EH (cell line): ENCODE measurements around the gene OLIG1.

Experiments
- DNase-seq: peaks from one replicate; pipeline ENCODE4 v3.0.0-alpha.2; 2015; ENCODE audit warnings: low read depth

The OLIG1 gene, protein sequence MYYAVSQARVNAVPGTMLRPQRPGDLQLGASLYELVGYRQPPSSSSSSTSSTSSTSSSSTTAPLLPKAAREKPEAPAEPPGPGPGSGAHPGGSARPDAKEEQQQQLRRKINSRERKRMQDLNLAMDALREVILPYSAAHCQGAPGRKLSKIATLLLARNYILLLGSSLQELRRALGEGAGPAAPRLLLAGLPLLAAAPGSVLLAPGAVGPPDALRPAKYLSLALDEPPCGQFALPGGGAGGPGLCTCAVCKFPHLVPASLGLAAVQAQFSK

DNA sequence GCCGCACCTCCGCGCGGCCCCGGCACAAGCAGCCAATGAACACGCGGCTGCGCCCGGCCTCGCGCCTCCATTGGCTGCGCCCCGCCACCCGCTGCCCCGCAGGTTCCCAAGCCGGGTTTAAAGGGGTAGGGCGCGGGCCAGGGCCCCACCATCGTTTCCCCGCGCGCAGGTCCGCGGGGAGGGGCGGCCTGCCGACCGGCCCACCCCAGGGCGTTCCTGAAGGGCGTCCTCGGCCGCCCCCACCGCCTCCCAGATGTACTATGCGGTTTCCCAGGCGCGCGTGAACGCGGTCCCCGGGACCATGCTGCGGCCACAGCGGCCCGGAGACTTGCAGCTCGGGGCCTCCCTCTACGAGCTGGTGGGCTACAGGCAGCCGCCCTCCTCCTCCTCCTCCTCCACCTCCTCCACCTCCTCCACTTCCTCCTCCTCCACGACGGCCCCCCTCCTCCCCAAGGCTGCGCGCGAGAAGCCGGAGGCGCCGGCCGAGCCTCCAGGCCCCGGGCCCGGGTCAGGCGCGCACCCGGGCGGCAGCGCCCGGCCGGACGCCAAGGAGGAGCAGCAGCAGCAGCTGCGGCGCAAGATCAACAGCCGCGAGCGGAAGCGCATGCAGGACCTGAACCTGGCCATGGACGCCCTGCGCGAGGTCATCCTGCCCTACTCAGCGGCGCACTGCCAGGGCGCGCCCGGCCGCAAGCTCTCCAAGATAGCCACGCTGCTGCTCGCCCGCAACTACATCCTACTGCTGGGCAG is at the start of gene OLIG1:
OLIG1 (plus strand) TSS at position 148 of the 750 bp plus-strand sequence; CDS start at position 254, 106 bp downstream.
- DNase-seq: peak; percentile 19

DNA sequence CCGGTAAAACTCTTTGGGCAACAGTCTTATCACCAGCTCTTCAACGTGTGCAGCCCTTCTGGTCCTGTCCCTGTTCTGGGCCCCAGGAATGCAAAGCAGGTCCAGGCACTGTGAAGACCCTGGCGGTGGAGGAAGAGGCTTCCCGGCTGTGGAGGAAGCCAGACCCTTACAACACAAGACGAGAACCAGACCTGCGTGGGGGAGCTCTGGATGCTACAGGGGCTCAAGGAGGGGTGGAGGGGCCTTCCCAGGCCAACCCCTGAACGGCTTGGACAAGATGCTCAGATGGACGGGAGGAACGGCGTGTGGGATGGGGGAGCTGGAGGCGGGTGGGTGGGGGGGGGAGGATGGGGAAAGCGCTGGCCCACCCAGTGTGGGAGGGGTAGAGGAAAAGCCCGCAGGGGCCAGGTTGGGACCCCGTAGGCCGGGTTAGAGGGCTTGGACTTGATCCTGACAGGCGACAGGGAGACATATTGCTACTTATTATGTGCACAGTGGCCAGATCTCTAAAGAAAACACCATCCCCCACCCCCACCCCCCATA is 49.3 kb upstream of the OLIG1 start:
- no peak for DNase-seq

DNA sequence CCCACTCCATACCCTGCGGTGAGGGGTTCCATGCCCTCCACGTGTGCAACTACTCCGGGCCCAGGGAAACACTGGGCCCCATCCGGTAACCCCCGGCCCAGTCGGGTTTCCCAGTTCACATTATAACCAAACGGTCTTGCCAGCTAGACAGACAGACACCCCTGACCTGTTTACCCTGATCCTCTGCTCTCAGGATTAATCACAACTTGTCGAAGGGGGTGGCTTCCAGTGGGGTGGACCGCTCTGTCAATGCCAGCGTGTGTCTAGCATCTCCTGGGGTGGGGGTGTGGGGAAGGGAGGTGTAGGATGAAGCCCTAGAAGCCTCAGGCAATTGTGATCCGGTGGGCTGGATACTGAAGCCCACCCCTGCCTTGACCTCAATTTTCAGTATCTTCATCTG is 48.8 kb upstream of the OLIG1 start:
- DNase-seq: no peak

DNA sequence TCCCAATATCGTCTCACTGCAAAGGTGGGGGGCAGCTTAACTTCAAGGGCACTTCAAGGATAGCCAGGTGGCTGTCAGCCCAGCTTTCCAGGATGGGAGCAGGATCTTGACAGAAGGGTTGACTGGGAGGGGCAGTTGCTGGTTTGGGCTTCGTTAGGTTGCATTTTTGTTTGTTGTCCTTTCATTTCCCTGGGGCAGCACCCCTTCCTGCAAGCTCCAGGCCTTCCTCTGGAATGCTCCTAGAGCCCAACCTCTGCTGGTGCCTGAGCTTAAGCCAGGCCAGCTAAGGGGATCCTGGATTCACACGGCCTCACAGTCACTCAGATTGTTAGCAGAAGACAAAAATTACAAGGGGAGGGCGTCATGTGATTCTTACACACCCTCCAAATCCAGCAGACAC is 48.3 kb upstream of the OLIG1 start:
- DNase-seq: no peak

DNA sequence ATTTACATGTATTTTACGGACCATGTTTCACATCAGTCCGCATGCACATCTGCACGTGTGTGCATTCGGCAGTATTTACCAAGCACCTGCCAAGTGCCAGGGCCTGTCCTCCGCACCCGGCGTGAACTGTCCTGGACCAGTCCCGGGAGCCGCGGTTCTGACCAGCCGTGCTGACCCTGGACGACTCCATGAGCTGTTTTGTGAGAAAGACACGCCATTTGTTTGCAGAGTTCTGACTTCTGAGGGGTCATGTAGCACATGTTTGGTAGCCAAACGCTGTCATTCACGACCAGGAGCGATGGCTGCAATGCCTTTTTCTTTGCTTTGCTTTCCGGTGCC is 47.5 kb upstream of the OLIG1 start:
- no peak for DNase-seq

DNA sequence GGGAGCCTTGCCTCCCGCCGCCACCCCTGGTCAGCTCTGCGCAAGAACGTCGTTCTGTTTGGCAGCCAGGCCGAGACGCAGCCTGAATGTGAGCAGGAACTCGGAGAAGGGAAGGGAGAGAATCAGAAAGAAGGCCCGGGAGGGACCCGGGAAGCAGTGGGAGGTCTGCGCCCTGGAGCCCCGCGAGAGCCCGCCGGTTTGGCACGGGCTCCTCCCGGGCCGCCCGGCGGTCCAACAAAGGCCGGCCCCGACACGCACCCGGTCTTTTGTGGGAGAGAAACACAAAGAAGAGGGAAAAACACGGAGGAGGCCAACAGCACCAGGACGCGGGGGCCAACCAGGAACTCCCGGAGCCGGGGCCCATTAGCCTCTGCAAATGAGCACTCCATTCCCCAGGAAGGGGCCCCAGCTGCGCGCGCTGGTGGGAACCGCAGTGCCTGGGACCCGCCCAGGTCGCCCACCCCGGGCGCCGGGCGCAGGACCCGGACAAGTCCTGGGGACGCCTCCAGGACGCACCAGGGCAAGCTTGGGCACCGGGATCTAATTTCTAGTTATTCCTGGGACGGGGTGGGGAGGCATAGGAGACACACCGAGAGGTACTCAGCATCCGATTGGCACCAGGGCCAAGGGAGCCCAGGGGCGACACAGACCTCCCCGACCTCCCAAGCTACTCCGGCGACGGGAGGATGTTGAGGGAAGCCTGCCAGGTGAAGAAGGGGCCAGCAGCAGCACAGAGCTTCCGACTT is 46.9 kb upstream of the OLIG1 start:
- no peak for DNase-seq

DNA sequence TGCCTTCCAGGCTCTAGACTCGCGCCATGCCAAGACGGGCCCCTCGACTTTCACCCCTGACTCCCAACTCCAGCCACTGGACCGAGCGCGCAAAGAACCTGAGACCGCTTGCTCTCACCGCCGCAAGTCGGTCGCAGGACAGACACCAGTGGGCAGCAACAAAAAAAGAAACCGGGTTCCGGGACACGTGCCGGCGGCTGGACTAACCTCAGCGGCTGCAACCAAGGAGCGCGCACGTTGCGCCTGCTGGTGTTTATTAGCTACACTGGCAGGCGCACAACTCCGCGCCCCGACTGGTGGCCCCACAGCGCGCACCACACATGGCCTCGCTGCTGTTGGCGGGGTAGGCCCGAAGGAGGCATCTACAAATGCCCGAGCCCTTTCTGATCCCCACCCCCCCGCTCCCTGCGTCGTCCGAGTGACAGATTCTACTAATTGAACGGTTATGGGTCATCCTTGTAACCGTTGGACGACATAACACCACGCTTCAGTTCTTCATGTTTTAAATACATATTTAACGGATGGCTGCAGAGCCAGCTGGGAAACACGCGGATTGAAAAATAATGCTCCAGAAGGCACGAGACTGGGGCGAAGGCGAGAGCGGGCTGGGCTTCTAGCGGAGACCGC is 46.3 kb upstream of the OLIG1 start:
- DNase-seq: no peak

DNA sequence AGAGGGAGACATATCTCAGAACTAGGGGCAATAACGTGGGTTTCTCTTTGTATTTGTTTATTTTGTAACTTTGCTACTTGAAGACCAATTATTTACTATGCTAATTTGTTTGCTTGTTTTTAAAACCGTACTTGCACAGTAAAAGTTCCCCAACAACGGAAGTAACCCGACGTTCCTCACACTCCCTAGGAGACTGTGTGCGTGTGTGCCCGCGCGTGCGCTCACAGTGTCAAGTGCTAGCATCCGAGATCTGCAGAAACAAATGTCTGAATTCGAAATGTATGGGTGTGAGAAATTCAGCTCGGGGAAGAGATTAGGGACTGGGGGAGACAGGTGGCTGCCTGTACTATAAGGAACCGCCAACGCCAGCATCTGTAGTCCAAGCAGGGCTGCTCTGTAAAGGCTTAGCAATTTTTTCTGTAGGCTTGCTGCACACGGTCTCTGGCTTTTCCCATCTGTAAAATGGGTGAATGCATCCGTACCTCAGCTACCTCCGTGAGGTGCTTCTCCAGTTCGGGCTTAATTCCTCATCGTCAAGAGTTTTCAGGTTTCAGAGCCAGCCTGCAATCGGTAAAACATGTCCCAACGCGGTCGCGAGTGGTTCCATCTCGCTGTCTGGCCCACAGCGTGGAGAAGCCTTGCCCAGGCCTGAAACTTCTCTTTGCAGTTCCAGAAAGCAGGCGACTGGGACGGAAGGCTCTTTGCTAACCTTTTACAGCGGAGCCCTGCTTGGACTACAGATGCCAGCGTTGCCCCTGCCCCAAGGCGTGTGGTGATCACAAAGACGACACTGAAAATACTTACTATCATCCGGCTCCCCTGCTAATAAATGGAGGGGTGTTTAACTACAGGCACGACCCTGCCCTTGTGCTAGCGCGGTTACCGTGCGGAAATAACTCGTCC is 45.5 kb upstream of the OLIG1 start:
- DNase-seq: no peak

DNA sequence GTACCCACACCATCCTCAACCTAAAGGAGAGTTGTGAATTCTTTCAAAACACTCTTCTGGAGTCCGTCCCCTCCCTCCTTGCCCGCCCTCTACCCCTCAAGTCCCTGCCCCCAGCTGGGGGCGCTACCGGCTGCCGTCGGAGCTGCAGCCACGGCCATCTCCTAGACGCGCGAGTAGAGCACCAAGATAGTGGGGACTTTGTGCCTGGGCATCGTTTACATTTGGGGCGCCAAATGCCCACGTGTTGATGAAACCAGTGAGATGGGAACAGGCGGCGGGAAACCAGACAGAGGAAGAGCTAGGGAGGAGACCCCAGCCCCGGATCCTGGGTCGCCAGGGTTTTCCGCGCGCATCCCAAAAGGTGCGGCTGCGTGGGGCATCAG is 44.8 kb upstream of the OLIG1 start:
- no peak for DNase-seq

DNA sequence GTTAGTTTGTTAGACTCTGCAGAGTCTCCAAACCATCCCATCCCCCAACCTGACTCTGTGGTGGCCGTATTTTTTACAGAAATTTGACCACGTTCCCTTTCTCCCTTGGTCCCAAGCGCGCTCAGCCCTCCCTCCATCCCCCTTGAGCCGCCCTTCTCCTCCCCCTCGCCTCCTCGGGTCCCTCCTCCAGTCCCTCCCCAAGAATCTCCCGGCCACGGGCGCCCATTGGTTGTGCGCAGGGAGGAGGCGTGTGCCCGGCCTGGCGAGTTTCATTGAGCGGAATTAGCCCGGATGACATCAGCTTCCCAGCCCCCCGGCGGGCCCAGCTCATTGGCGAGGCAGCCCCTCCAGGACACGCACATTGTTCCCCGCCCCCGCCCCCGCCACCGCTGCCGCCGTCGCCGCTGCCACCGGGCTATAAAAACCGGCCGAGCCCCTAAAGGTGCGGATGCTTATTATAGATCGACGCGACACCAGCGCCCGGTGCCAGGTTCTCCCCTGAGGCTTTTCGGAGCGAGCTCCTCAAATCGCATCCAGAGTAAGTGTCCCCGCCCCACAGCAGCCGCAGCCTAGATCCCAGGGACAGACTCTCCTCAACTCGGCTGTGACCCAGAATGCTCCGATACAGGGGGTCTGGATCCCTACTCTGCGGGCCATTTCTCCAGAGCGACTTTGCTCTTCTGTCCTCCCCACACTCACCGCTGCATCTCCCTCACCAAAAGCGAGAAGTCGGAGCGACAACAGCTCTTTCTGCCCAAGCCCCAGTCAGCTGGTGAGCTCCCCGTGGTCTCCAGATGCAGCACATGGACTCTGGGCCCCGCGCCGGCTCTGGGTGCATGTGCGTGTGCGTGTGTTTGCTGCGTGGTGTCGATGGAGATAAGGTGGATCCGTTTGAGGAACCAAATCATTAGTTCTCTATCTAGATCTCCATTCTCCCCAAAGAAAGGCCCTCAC is 44.2 kb upstream of the OLIG1 start, which contains the start of gene OLIG2:
OLIG2 (plus strand) TSS at position 447 of the 954 bp plus-strand sequence. CDS start 928 bp downstream, outside the sequence.
- DNase-seq: peak; percentile 18

DNA sequence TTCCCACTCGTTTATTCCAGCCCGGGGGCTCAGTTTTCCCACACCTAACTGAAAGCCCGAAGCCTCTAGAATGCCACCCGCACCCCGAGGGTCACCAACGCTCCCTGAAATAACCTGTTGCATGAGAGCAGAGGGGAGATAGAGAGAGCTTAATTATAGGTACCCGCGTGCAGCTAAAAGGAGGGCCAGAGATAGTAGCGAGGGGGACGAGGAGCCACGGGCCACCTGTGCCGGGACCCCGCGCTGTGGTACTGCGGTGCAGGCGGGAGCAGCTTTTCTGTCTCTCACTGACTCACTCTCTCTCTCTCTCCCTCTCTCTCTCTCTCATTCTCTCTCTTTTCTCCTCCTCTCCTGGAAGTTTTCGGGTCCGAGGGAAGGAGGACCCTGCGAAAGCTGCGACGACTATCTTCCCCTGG is 43.5 kb upstream of the OLIG1 start:
- DNase-seq: no peak

DNA sequence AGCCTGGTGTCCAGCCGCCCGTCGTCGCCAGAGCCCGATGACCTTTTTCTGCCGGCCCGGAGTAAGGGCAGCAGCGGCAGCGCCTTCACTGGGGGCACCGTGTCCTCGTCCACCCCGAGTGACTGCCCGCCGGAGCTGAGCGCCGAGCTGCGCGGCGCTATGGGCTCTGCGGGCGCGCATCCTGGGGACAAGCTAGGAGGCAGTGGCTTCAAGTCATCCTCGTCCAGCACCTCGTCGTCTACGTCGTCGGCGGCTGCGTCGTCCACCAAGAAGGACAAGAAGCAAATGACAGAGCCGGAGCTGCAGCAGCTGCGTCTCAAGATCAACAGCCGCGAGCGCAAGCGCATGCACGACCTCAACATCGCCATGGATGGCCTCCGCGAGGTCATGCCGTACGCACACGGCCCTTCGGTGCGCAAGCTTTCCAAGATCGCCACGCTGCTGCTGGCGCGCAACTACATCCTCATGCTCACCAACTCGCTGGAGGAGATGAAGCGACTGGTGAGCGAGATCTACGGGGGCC is 43.0 kb upstream of the OLIG1 start:
- no peak for DNase-seq

DNA sequence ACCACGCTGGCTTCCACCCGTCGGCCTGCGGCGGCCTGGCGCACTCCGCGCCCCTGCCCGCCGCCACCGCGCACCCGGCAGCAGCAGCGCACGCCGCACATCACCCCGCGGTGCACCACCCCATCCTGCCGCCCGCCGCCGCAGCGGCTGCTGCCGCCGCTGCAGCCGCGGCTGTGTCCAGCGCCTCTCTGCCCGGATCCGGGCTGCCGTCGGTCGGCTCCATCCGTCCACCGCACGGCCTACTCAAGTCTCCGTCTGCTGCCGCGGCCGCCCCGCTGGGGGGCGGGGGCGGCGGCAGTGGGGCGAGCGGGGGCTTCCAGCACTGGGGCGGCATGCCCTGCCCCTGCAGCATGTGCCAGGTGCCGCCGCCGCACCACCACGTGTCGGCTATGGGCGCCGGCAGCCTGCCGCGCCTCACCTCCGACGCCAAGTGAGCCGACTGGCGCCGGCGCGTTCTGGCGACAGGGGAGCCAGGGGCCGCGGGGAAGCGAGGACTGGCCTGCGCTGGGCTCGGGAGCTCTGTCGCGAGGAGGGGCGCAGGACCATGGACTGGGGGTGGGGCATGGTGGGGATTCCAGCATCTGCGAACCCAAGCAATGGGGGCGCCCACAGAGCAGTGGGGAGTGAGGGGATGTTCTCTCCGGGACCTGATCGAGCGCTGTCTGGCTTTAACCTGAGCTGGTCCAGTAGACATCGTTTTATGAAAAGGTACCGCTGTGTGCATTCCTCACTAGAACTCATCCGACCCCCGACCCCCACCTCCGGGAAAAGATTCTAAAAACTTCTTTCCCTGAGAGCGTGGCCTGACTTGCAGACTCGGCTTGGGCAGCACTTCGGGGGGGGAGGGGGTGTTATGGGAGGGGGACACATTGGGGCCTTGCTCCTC is 42.3 kb upstream of the OLIG1 start:
- no peak for DNase-seq

DNA sequence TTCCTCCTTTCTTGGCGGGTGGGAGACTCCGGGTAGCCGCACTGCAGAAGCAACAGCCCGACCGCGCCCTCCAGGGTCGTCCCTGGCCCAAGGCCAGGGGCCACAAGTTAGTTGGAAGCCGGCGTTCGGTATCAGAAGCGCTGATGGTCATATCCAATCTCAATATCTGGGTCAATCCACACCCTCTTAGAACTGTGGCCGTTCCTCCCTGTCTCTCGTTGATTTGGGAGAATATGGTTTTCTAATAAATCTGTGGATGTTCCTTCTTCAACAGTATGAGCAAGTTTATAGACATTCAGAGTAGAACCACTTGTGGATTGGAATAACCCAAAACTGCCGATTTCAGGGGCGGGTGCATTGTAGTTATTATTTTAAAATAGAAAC is 41.7 kb upstream of the OLIG1 start:
- DNase-seq: no peak

DNA sequence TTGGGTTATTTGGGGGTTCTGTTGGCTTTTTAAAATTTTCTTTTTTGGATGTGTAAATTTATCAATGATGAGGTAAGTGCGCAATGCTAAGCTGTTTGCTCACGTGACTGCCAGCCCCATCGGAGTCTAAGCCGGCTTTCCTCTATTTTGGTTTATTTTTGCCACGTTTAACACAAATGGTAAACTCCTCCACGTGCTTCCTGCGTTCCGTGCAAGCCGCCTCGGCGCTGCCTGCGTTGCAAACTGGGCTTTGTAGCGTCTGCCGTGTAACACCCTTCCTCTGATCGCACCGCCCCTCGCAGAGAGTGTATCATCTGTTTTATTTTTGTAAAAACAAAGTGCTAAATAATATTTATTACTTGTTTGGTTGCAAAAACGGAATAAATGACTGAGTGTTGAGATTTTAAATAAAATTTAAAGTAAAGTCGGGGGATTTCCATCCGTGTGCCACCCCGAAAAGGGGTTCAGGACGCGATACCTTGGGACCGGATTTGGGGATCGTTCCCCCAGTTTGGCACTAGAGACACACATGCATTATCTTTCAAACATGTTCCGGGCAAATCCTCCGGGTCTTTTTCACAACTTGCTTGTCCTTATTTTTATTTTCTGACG is 41.1 kb upstream of the OLIG1 start:
- no peak for DNase-seq

DNA sequence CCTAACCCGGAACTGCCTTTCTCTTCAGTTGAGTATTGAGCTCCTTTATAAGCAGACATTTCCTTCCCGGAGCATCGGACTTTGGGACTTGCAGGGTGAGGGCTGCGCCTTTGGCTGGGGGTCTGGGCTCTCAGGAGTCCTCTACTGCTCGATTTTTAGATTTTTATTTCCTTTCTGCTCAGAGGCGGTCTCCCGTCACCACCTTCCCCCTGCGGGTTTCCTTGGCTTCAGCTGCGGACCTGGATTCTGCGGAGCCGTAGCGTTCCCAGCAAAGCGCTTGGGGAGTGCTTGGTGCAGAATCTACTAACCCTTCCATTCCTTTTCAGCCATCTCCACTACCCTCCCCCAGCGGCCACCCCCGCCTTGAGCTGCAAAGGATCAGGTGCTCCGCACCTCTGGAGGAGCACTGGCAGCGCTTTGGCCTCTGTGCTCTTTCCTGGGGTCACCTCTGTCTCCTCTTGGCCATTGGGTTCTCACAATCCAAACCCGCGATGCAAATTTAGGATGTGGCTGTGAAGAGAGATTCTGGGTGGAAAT is 40.5 kb upstream of the OLIG1 start:
- no peak for DNase-seq

DNA sequence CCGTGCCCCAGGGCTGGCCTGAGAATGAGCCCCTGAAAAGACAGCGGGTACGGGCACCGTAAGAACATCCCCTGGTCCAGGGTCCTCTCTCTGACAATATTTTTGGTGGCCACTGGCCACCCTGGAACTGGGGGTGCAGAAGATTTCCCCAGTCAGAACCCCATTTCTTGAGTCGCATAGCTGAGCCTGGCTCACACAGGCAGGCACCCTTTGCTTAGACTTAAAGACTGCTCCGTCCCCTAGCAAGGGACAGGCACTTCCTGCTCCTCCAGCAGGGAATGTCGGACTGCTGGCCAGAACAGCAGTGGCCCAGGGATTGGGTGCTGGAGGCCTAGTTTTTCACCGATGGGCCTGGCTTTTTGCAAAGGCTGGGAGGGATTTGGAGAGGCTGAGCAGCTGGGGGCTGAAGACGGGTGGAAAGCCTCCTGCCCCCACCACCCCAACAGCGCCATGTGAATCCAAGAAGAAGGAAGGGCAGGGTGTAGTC is 39.9 kb upstream of the OLIG1 start:
- no peak for DNase-seq

DNA sequence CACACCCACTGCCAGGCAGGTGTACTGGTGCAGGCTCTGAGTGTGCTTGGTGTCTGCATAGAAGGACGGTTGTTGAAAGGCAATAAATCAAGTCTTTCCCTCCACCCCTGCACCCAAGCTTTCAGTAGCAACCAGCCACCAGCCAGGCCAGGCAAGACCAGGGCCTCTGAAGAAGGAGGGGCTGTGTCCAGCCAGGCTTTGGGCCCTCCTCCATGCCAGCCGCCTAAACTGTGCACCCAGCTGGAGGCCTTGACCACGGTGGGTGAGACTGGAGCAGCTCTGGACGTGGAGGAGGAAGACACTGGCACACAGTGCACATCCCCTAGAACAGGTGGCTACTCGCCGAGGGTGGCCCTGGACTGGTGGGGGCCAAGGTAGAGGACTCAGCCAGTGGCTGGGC is 39.3 kb upstream of the OLIG1 start:
- no peak for DNase-seq
